HepG2 (cell line): ENCODE data around the gene CAPZA1. TPM values are rescaled to one million over a fixed set of nuclear protein-coding genes. Genes with fewer than 3 reads are reported as not detected.
A peak's percentile ranks its signal among the peaks of the same experiment; 100 is the strongest.

Experiments
- ATAC-seq: fragments of 200-7000 bp; cut with Tn5 transposase; 3 replicates; pipeline ENCODE4 v1.9.1; 2020; ENCODE audit warnings: mild to moderate bottlenecking, moderate library complexity
- BruUV-seq: library from RNA; stranded (reverse); fragments of 400-500 nt; replicated peaks from 2 replicates; lab custom pipeline; 2021; lab: Mats Ljungman, UMichigan
- CTCF ChIA-PET: fragments of 300-600 bp; formaldehyde crosslinking; extraction: SDS; loops from one replicate; lab custom pipeline; 2021; ENCODE audit warnings: low total read pairs, inconsistent platforms, low intra/inter-chr PET ratio; lab: Yijun Ruan, JAX
- POLR2A ChIA-PET: fragments of 350-600 bp; sonication (Branson Sonifier 250); formaldehyde crosslinking; loops from one replicate; lab custom pipeline; 2020; ENCODE audit warnings: antibody characterized with exemption, inconsistent platforms; lab: Yijun Ruan, JAX
- DNase-seq: peaks from one replicate; pipeline ENCODE4 v3.0.0-alpha.2; 2015; ENCODE audit warnings: low spot score
- FAIRE-seq: peaks from 3 replicates; lab custom pipeline; 2011; peaks lifted over from hg19 to GRCh38; lab: Jason Lieb, UNC
- H2AFZ ChIP-seq: one replicate; pipeline ENCODE4 v1.6.1; 2011; ENCODE audit warnings: low read length, inconsistent platforms
- H3K27ac ChIP-seq: fragments of 300-600 bp; 3 replicates; pipeline ENCODE4 v1.8.0; 2011; ENCODE audit warnings: mixed run types, mild to moderate bottlenecking, mixed read lengths, low read length, inconsistent platforms; ENCODE audit not compliant: insufficient read depth; ENCODE audit errors: extremely low read length
- H3K27me3 ChIP-seq, 2 experiments: fragments of 200-600 bp in 1 of 2; 2 replicates in 1 of 2; 3 replicates in 1 of 2; pipeline versions ENCODE4 v1.6.0 to v1.8.0; 2011; ENCODE audit warnings: low read length in 2 of 2, mild to moderate bottlenecking in 2 of 2, moderate library complexity in 2 of 2, inconsistent platforms in 1 of 2; ENCODE audit not compliant: insufficient read depth in 2 of 2, control insufficient read depth in 1 of 2
- H3K36me3 ChIP-seq, 2 experiments: fragments of 200-600 bp in 1 of 2; replicated peaks in 1 of 2; 2 replicates in 1 of 2; 3 replicates in 1 of 2; pipeline versions ENCODE4 v1.5.1 to v1.8.0; 2011; ENCODE audit warnings: low read length in 2 of 2, inconsistent platforms in 1 of 2; ENCODE audit not compliant: insufficient read depth in 2 of 2, control insufficient read depth in 1 of 2
- H3K4me1 ChIP-seq: 2 replicates; pipeline ENCODE4 v1.5.1; 2012; ENCODE audit warnings: low read length, inconsistent platforms; ENCODE audit not compliant: insufficient read depth
- H3K4me2 ChIP-seq: 2 replicates; pipeline ENCODE4 v1.6.0; 2011; ENCODE audit warnings: low read depth, low read length, inconsistent platforms
- H3K4me3 ChIP-seq, 3 experiments: fragments of 200-600 bp in 1 of 3; sonication (generic), shearing (Covaris generic) in 1 of 3; replicated peaks in 1 of 3; 2 replicates each; pipeline ENCODE4 v1.5.1; 2011 to 2016; ENCODE audit warnings: low read length in 3 of 3, inconsistent platforms in 2 of 3, low read depth in 2 of 3, mild to moderate bottlenecking in 2 of 3, control low read depth in 1 of 3, mixed read lengths in 1 of 3; ENCODE audit not compliant: insufficient read depth in 1 of 3
- H3K79me2 ChIP-seq: one replicate; pipeline ENCODE4 v1.6.1; 2011; ENCODE audit warnings: low read length, inconsistent platforms; ENCODE audit not compliant: insufficient read depth
- H3K9ac ChIP-seq: 2 replicates; pipeline ENCODE4 v1.6.0; 2011; ENCODE audit warnings: mild to moderate bottlenecking, low read depth, low read length, inconsistent platforms; ENCODE audit not compliant: insufficient read depth
- H3K9me3 ChIP-seq: 2 replicates; pipeline ENCODE4 v1.5.1; 2012; ENCODE audit warnings: mild to moderate bottlenecking, low read length
- H4K20me1 ChIP-seq: 2 replicates; pipeline ENCODE4 v1.6.0; 2011; ENCODE audit warnings: inconsistent platforms, mild to moderate bottlenecking, low read length, moderate library complexity; ENCODE audit not compliant: insufficient read depth
- ELF1 ChIP-seq: sonication (generic); formaldehyde crosslinking; IDR thresholded peaks from 2 replicates; pipeline ENCODE4 v1.4.0; 2020; ENCODE audit warnings: missing genetic modification reagents
- EZH2 ChIP-seq: conservative IDR thresholded peaks from 2 replicates; pipeline ENCODE4 v1.6.1; 2012; ENCODE audit warnings: mild to moderate bottlenecking, low read depth, low read length, moderate library complexity
- GFI1 ChIP-seq: sonication (generic); formaldehyde crosslinking; IDR thresholded peaks from 2 replicates; pipeline ENCODE4 v1.5.0; 2020; ENCODE audit warnings: missing genetic modification reagents, mild to moderate bottlenecking, borderline replicate concordance
- HNRNPL ChIP-seq: fragments of 200-400 bp; formaldehyde crosslinking; IDR thresholded peaks from 2 replicates; pipeline ENCODE4 v1.6.1; 2017; ENCODE audit warnings: mild to moderate bottlenecking, low read depth, low read length
- KLF12 ChIP-seq: sonication (generic); formaldehyde crosslinking; IDR thresholded peaks from 2 replicates; pipeline ENCODE4 v1.4.0; 2020; ENCODE audit warnings: missing genetic modification reagents, borderline replicate concordance
- MLLT10 ChIP-seq: sonication (generic); formaldehyde crosslinking; IDR thresholded peaks from 2 replicates; pipeline ENCODE4 v1.4.0; 2020; ENCODE audit warnings: missing genetic modification reagents
- NCOA1 ChIP-seq: sonication (generic); formaldehyde crosslinking; IDR thresholded peaks from 2 replicates; pipeline ENCODE4 v1.9.0; 2021; ENCODE audit warnings: missing genetic modification reagents
- NFKB2 ChIP-seq: sonication (generic); formaldehyde crosslinking; IDR thresholded peaks from 2 replicates; pipeline ENCODE4 v1.4.0; 2020; ENCODE audit warnings: missing genetic modification reagents, borderline replicate concordance
- NFRKB ChIP-seq: fragments of 450-650 bp; IDR thresholded peaks from 2 replicates; pipeline ENCODE4 v1.6.1; 2017
- NKX3-1 ChIP-seq: sonication (generic); formaldehyde crosslinking; IDR thresholded peaks from 2 replicates; pipeline ENCODE4 v1.5.0; 2020; ENCODE audit warnings: missing genetic modification reagents
- PHB2 ChIP-seq: fragments of 450-650 bp; IDR thresholded peaks from 2 replicates; pipeline ENCODE4 v1.6.1; 2018; ENCODE audit not compliant: partially characterized antibody
- PHF20 ChIP-seq: sonication (generic); formaldehyde crosslinking; IDR thresholded peaks from 2 replicates; pipeline ENCODE4 v1.5.0; 2020; ENCODE audit warnings: mild to moderate bottlenecking, missing genetic modification reagents
- SALL1 ChIP-seq: sonication (generic); formaldehyde crosslinking; IDR thresholded peaks from 2 replicates; pipeline ENCODE4 v1.8.0; 2022; ENCODE audit warnings: mild to moderate bottlenecking, missing genetic modification reagents
- SIX1 ChIP-seq: sonication (generic); formaldehyde crosslinking; IDR thresholded peaks from 2 replicates; pipeline ENCODE4 v1.4.0; 2020; ENCODE audit warnings: missing genetic modification reagents, borderline replicate concordance
- SP140L ChIP-seq: sonication (generic); formaldehyde crosslinking; IDR thresholded peaks from 2 replicates; pipeline ENCODE4 v1.4.0; 2020; ENCODE audit warnings: missing genetic modification reagents, borderline replicate concordance
- TARDBP ChIP-seq: sonication (generic); formaldehyde crosslinking; IDR thresholded peaks from 2 replicates; pipeline ENCODE4 v1.8.0; 2022; ENCODE audit warnings: mild to moderate bottlenecking, missing genetic modification reagents
- THAP11 ChIP-seq: IDR thresholded peaks from 2 replicates; pipeline ENCODE4 v1.6.1; 2016; ENCODE audit warnings: missing biosample characterization, missing genetic modification reagents
- YEATS4 ChIP-seq: sonication (generic); formaldehyde crosslinking; IDR thresholded peaks from 2 replicates; pipeline ENCODE4 v1.4.0; 2020; ENCODE audit warnings: missing genetic modification reagents, borderline replicate concordance
- ZNF513 ChIP-seq: sonication (generic); formaldehyde crosslinking; conservative IDR thresholded peaks from 2 replicates; pipeline ENCODE4 v1.5.0; 2020; ENCODE audit warnings: missing genetic modification reagents
- ZNF547 ChIP-seq: sonication (generic); formaldehyde crosslinking; IDR thresholded peaks from 2 replicates; pipeline ENCODE4 v1.5.1; 2020; ENCODE audit warnings: mild to moderate bottlenecking, missing genetic modification reagents
- ZNF766 ChIP-seq: sonication (generic); formaldehyde crosslinking; IDR thresholded peaks from 2 replicates; pipeline ENCODE4 v1.5.0; 2020; ENCODE audit warnings: missing genetic modification reagents, borderline replicate concordance
- WGBS: methylation state at CpG from one replicate; pipeline ENCODE4 v1.1.6; 2017; ENCODE audit warnings: low lambda C conversion rate; 5-methylcytosine and 5-hydroxymethylcytosine counted together
- in situ Hi-C: cut with HindIII; loops from 2 replicates; pipeline ENCODE4 v1.10.0; 2017; ENCODE audit warnings: low pct_unique_long_range_greater_than_20kb; ENCODE audit not compliant: extremely low pct_ligation_motif_present
- intact Hi-C: fragments of 100-400 bp; cut with micrococcal nuclease; formaldehyde crosslinking; loops from one replicate; pipeline ENCODE4 v1.10.0; 2022; ENCODE audit not compliant: unreplicated experiment
- polyA plus RNA-seq, 8 experiments: library from polyadenylated mRNA; depleted of rRNA in 3 of 8; stranded (reverse) in 7 of 8; unstranded in 1 of 8; fragments of >200 nt; fragmentation: Illumina TruSeq in 4 of 8; extraction: Trizol in 4 of 8; gene quantifications; 2 replicates each; pipeline versions ENCODE4 v1.2.1 to v1.2.3, GENCODE V29; 2011 to 2016; ENCODE audit warnings: low read depth in 4 of 8, missing spikeins in 1 of 8, mixed read lengths in 1 of 8; ENCODE audit not compliant: insufficient read depth in 1 of 8
- total RNA-seq, 5 experiments: library from RNA; depleted of rRNA; stranded (reverse); fragments of >200 nt; fragmentation: Illumina TruSeq; extraction: Trizol; gene quantifications; 2 replicates each; pipeline ENCODE4 v1.2.3, GENCODE V29; 2016; ENCODE audit warnings: low read depth in 1 of 5
- TF ChIP-seq, protein P1 (sequence below): IDR thresholded peaks from 2 replicates; pipeline ENCODE4 v1.6.1; 2016; ENCODE audit warnings: mild to moderate bottlenecking
- TF ChIP-seq, protein P2 (sequence below): IDR thresholded peaks from 2 replicates; pipeline ENCODE4 v1.6.1; 2016; ENCODE audit warnings: missing genetic modification reagents, missing compliant biosample characterization

Gene CAPZA1
- total and polyA plus RNA-seq, 2 of the 13 experiments (the other 11 are each of a cell fraction or from before 2014, with no cell fraction given) = 67.0 to 117 TPM

DNA sequence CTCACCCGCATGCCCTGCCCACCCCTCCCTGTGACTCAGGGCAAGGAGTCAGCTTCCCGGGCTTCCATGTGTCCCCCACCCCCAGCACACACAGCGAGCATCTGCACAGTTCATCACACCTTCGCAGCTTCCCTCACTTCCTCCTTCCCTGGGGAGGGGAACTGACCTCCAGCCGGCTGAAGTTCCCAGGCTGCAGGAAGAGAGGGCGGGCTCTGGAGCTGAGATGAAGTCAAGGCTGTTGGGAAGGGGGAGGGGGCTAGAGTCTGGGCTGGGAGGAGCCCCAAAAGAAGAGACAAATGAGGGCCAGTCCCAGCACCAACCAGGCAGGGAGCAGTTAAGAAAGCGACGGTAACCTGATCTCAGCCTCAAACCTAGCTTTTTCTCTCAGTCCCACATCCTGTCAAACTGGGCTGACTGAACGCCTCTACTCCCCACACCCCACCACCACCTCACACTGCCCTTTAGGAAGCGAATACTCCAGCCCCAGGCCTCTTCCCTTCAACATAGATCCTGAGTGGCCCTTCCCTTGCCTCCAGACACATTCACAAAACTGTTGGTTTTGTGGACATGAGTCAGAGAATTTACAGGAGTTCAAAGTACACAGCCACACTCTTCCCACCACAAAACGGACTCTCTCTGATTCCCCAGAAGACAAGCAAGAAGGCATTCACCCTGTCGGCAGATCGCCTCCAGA lies 85.4 kb downstream of the CAPZA1 start:
- H4K20me1 ChIP-seq = no peaks in the 10 kb centered on the region
- peak overlapping the region; percentile 85 for H3K9ac ChIP-seq
- DNase-seq = peak; percentile 84
- peak overlapping the region; percentile 94 for H3K4me2 ChIP-seq
- CTCF ChIA-PET = no interaction called here
- WGBS = under 1% methylated on average over 13 of the region's 13 CpGs
- H3K27me3 ChIP-seq = peaks cover 0 to 22% of the 10 kb centered on the region in 2 experiments; a peak in 1 of 5 replicates
- intact Hi-C loops = no loop called here
- peak overlapping the region; percentile 61 to 99 (median 96) for H3K4me3 ChIP-seq
- H3K9me3 ChIP-seq = no peaks in the 10 kb centered on the region
- peak overlapping the region; percentile 78 for H3K27ac ChIP-seq
- in situ Hi-C loops = loop anchor here (5.0 to 25.0 kb wide), 5 partner anchors 33 to 332 kb away; partner anchors contain the start of genes CAPZA1, MOV10, ST7L and WNT2B
- BruUV-seq = no TSS peak
- POLR2A ChIA-PET = interaction anchor here (0.6 to 9.2 kb wide), 12 partner anchors 9 to 369 kb away, joined by 3 to 251 read pairs (median 3); partner anchors contain the start of genes CAPZA1, CTTNBP2NL, MOV10 and PPM1J
- ATAC-seq = peak; percentile 60
- H2AFZ ChIP-seq = no peak overlapping the region
- peaks cover 22% of the 10 kb centered on the region for H3K79me2 ChIP-seq
- peak; percentile 93 for FAIRE-seq
- H3K4me1 ChIP-seq = peaks cover 61% of the 10 kb centered on the region
- peaks cover 3 to 23% of the 10 kb centered on the region in 2 experiments; a peak in 4 of 5 replicates for H3K36me3 ChIP-seq
- TF ChIP-seq ELF1 (peak; percentile 59), NFRKB (no peak), TARDBP (peak; percentile 45; the same call in 1 of the 2 replicates), EZH2 (no peak), SP140L (CRISPR knock-in tag) (no peak), THAP11 (CRISPR knock-in tag) (no peak), GFI1 (CRISPR knock-in tag) (peak; percentile 24; the same call in 1 of the 2 replicates), MLLT10 (CRISPR knock-in tag) (no peak), ZNF766 (CRISPR knock-in tag) (0 out of 2 replicates have a peak, but pooled peaks have one; percentile 16), YEATS4 (CRISPR knock-in tag) (0 out of 2 replicates have a peak, but pooled peaks have one; percentile 43), PHB2 (no peak), NFKB2 (CRISPR knock-in tag) (no peak), HNRNPL (0 out of 2 replicates have a peak, but pooled peaks have one; percentile 33), KLF12 (CRISPR knock-in tag) (no peak), NCOA1 (CRISPR knock-in tag) (no peak), SALL1 (CRISPR knock-in tag) (peak; percentile 32; the same call in 1 of the 2 replicates), SIX1 (CRISPR knock-in tag) (peak; percentile 87), ZNF513 (CRISPR knock-in tag) (no peak), ZNF547 (CRISPR knock-in tag) (peak; percentile 71; the same call in 1 of the 2 replicates), PHF20 (CRISPR knock-in tag) (0 out of 2 replicates have a peak, but pooled peaks have one; percentile 2), NKX3-1 (no peak)
- TF ChIP-seq, protein P1, sequence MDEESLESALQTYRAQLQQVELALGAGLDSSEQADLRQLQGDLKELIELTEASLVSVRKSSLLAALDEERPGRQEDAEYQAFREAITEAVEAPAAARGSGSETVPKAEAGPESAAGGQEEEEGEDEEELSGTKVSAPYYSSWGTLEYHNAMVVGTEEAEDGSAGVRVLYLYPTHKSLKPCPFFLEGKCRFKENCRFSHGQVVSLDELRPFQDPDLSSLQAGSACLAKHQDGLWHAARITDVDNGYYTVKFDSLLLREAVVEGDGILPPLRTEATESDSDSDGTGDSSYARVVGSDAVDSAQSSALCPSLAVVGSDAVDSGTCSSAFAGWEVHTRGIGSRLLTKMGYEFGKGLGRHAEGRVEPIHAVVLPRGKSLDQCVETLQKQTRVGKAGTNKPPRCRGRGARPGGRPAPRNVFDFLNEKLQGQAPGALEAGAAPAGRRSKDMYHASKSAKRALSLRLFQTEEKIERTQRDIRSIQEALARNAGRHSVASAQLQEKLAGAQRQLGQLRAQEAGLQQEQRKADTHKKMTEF (CRISPR knock-in tag) = peak; percentile 57; the same call in 1 of the 2 replicates
- TF ChIP-seq, protein P2, sequence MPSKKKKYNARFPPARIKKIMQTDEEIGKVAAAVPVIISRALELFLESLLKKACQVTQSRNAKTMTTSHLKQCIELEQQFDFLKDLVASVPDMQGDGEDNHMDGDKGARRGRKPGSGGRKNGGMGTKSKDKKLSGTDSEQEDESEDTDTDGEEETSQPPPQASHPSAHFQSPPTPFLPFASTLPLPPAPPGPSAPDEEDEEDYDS (CRISPR knock-in tag) = peak; percentile 49; the same call in 1 of the 2 replicates
